SK-N-SH (cell line): Measurements from ENCODE around the gene CTCFL. TPM values are rescaled to one million over a fixed set of nuclear protein-coding genes. Genes with fewer than 3 reads are reported as not detected.

ENCODE experiments used
- CTCF ChIA-PET: fragments of 300-600, 350-600 bp; formaldehyde crosslinking; extraction: SDS; loops from one replicate; lab custom pipeline; 2021; lab: Yijun Ruan, JAX
- POLR2A ChIA-PET: fragments of 350-600 bp; sonication (Branson Sonifier 250); formaldehyde crosslinking; extraction: SDS; loops from one replicate; lab custom pipeline; 2020; ENCODE audit warnings: antibody characterized with exemption, inconsistent platforms; lab: Yijun Ruan, JAX
- DNase-seq: peaks from one replicate; pipeline ENCODE4 v3.0.0; 2012
- H2AFZ ChIP-seq: fragments of 200-600 bp; sonication (generic); 2 replicates; pipeline ENCODE4 v1.8.1; 2016; ENCODE audit warnings: antibody characterized with exemption, mild to moderate bottlenecking, low read depth
- H3F3A ChIP-seq: fragments of 200-600 bp; sonication (generic); replicated peaks from 2 replicates; pipeline ENCODE3; 2016; ENCODE audit warnings: antibody characterized with exemption, mild to moderate bottlenecking; ENCODE audit not compliant: insufficient read depth
- H3K27ac ChIP-seq, 2 experiments: fragments of 200-500 bp in 1 of 2; fragments of 200-600 bp in 1 of 2; sonication (Bioruptor generic) in 1 of 2; sonication (generic), shearing (Covaris generic) in 1 of 2; 2 replicates each; pipeline versions ENCODE4 v1.5.1 to v1.6.1; 2014 to 2016; ENCODE audit warnings: low read depth in 2 of 2, inconsistent platforms in 1 of 2, low read length in 1 of 2, mild to moderate bottlenecking in 1 of 2, mixed read lengths in 1 of 2
- H3K27me3 ChIP-seq: fragments of 200-600 bp; sonication (generic), shearing (Covaris generic); 2 replicates; pipeline ENCODE4 v1.6.1; 2016; ENCODE audit warnings: mixed run types; ENCODE audit not compliant: insufficient read depth
- H3K36me3 ChIP-seq, 2 experiments: fragments of 200-500 bp in 1 of 2; fragments of 200-600 bp in 1 of 2; sonication (Bioruptor generic) in 1 of 2; sonication (generic) in 1 of 2; replicated peaks in 1 of 2; 2 replicates each; pipeline versions ENCODE3 to v1.5.1; 2014 to 2016; ENCODE audit warnings: low read length in 1 of 2, mild to moderate bottlenecking in 1 of 2; ENCODE audit not compliant: insufficient read depth in 2 of 2, control insufficient read depth in 1 of 2
- H3K4me1 ChIP-seq, 2 experiments: fragments of 200-500 bp in 1 of 2; fragments of 200-600 bp in 1 of 2; sonication (Bioruptor generic) in 1 of 2; sonication (generic), shearing (Covaris generic) in 1 of 2; 2 replicates each; pipeline versions ENCODE4 v1.5.1 to v1.6.1; 2014 to 2016; ENCODE audit warnings: low read depth in 1 of 2, low read length in 1 of 2, mixed run types in 1 of 2; ENCODE audit not compliant: insufficient read depth in 2 of 2, control insufficient read depth in 1 of 2
- H3K4me2 ChIP-seq: fragments of 200-600 bp; sonication (generic), shearing (Covaris generic); 2 replicates; pipeline ENCODE4 v1.6.1; 2017; ENCODE audit warnings: mixed run types
- H3K4me3 ChIP-seq, 2 experiments: fragments of 200-500 bp in 1 of 2; fragments of 200-600 bp in 1 of 2; sonication (Bioruptor generic) in 1 of 2; sonication (generic), shearing (Covaris generic) in 1 of 2; 2 replicates each; pipeline versions ENCODE4 v1.5.1 to v1.8.1; 2014 to 2016; ENCODE audit warnings: low read depth in 2 of 2, inconsistent platforms in 1 of 2, low read length in 1 of 2, mild to moderate bottlenecking in 1 of 2, mixed read lengths in 1 of 2, moderate library complexity in 1 of 2
- H3K79me2 ChIP-seq: fragments of 200-600 bp; sonication (generic); 2 replicates; pipeline ENCODE4 v1.8.1; 2017; ENCODE audit warnings: mild to moderate bottlenecking; ENCODE audit not compliant: insufficient read depth
- H3K9ac ChIP-seq: fragments of 200-600 bp; sonication (generic); 2 replicates; pipeline ENCODE4 v1.6.1; 2017; ENCODE audit warnings: mixed run types
- H3K9me2 ChIP-seq: fragments of 200-600 bp; sonication (generic); 2 replicates; pipeline ENCODE4 v1.6.1; 2017; ENCODE audit warnings: mixed run types
- H3K9me3 ChIP-seq: fragments of 200-600 bp; sonication (generic); 2 replicates; pipeline ENCODE4 v1.6.1; 2017; ENCODE audit warnings: mixed run types, mild to moderate bottlenecking, moderate library complexity
- H4K20me1 ChIP-seq: fragments of 200-600 bp; sonication (generic); 2 replicates; pipeline ENCODE4 v1.6.1; 2017; ENCODE audit warnings: mild to moderate bottlenecking, mixed run types; ENCODE audit not compliant: insufficient read depth
- FOSL2 ChIP-seq: IDR thresholded peaks from 2 replicates; pipeline ENCODE4 v1.4.0; 2012; ENCODE audit warnings: low read depth, mild to moderate bottlenecking, moderate library complexity, borderline replicate concordance
- JUND ChIP-seq: IDR thresholded peaks from 2 replicates; pipeline ENCODE4 v1.4.0; 2012
- MEF2A ChIP-seq: IDR thresholded peaks from 2 replicates; pipeline ENCODE4 v1.4.0; 2012; ENCODE audit warnings: low read depth, borderline replicate concordance
- MXI1 ChIP-seq: IDR thresholded peaks from 2 replicates; pipeline ENCODE4 v1.6.1; 2012; ENCODE audit warnings: mild to moderate bottlenecking, low read depth, low read length, improper control_type of control experiment
- NFIC ChIP-seq: IDR thresholded peaks from 2 replicates; pipeline ENCODE4 v1.4.0; 2012; ENCODE audit warnings: borderline replicate concordance
- WGBS: methylation state at CpG from one replicate; pipeline ENCODE4 v1.1.6; 2017; ENCODE audit warnings: low lambda C conversion rate; 5-methylcytosine and 5-hydroxymethylcytosine counted together
- polyA plus RNA-seq, 3 experiments: library from polyadenylated mRNA; depleted of rRNA; stranded (reverse); fragments of >200 nt; gene quantifications; 2 replicates each; pipeline ENCODE4 v1.2.3, GENCODE V29; 2012
- TF ChIP-seq, protein P1 (sequence below): IDR thresholded peaks from 2 replicates; pipeline ENCODE4 v1.6.1; 2012; ENCODE audit warnings: mild to moderate bottlenecking, low read depth, low read length, moderate library complexity
- TF ChIP-seq, protein P2 (sequence below): IDR thresholded peaks from 2 replicates; pipeline ENCODE4; 2012
- TF ChIP-seq, protein P3 (sequence below): fragments of 200-600 bp; sonication (generic); IDR thresholded peaks from 2 replicates; pipeline ENCODE4 v1.6.1; 2017; ENCODE audit warnings: antibody characterized with exemption, mild to moderate bottlenecking, moderate library complexity

CTCFL gene
- polyA plus RNA-seq, 1 of the 3 experiments (the other 2 are of a cell fraction), result not detected

DNA sequence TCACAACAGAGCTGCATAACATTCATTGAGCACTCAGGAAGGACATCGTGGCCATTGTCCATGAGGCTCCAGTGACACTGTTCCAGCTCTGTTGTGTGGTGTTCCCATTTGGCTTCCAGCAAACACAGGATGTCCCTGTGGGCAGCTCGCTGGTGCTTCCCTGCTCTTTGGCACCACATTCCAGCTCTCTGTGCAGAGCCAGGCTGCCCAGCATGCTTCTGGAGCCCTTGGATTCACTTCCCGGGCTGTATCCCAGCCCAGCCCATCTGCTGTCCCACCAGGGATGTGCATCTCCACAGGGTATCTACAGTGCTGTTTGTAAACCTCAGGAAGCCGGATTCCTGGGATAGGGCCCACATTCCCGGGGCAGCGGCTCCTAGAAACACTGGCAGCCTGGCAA, 57.2 kb downstream of the CTCFL start:
- Histone ChIP-seq H4K20me1 (no peaks in the 10 kb centered on the region), H2AFZ (no peak overlapping the region), H3K36me3 (no peaks in the 10 kb centered on the region), H3K9me2 (no peaks in the 10 kb centered on the region), H3K4me1 (peaks cover 0 to 17% of the 10 kb centered on the region in 2 experiments; a peak in 1 of 4 replicates), H3K4me2 (no peak overlapping the region), H3K79me2 (no peaks in the 10 kb centered on the region), H3K27ac (no peak overlapping the region), H3K9me3 (no peaks in the 10 kb centered on the region), H3K9ac (no peak overlapping the region), H3F3A (no peaks in the 10 kb centered on the region), H3K27me3 (no peaks in the 10 kb centered on the region), H3K4me3 (no peak overlapping the region)
- POLR2A ChIA-PET, result interaction anchor here (0.6 kb wide), 1 partner anchor 93 kb away, joined by 3 read pairs; no protein-coding TSS in a partner anchor
- CTCF ChIA-PET, result interaction anchor here (1.0 kb wide), 1 partner anchor 31 kb away, joined by 4 read pairs; no protein-coding TSS in a partner anchor
- WGBS, result 37% methylated on average over 6 of the region's 6 CpGs
- TF ChIP-seq, protein P1, sequence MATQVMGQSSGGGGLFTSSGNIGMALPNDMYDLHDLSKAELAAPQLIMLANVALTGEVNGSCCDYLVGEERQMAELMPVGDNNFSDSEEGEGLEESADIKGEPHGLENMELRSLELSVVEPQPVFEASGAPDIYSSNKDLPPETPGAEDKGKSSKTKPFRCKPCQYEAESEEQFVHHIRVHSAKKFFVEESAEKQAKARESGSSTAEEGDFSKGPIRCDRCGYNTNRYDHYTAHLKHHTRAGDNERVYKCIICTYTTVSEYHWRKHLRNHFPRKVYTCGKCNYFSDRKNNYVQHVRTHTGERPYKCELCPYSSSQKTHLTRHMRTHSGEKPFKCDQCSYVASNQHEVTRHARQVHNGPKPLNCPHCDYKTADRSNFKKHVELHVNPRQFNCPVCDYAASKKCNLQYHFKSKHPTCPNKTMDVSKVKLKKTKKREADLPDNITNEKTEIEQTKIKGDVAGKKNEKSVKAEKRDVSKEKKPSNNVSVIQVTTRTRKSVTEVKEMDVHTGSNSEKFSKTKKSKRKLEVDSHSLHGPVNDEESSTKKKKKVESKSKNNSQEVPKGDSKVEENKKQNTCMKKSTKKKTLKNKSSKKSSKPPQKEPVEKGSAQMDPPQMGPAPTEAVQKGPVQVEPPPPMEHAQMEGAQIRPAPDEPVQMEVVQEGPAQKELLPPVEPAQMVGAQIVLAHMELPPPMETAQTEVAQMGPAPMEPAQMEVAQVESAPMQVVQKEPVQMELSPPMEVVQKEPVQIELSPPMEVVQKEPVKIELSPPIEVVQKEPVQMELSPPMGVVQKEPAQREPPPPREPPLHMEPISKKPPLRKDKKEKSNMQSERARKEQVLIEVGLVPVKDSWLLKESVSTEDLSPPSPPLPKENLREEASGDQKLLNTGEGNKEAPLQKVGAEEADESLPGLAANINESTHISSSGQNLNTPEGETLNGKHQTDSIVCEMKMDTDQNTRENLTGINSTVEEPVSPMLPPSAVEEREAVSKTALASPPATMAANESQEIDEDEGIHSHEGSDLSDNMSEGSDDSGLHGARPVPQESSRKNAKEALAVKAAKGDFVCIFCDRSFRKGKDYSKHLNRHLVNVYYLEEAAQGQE, result no peak
- TF ChIP-seq, protein P2, sequence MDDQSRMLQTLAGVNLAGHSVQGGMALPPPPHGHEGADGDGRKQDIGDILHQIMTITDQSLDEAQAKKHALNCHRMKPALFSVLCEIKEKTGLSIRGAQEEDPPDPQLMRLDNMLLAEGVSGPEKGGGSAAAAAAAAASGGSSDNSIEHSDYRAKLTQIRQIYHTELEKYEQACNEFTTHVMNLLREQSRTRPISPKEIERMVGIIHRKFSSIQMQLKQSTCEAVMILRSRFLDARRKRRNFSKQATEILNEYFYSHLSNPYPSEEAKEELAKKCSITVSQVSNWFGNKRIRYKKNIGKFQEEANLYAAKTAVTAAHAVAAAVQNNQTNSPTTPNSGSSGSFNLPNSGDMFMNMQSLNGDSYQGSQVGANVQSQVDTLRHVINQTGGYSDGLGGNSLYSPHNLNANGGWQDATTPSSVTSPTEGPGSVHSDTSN, result no peak
- TF ChIP-seq, protein P3, sequence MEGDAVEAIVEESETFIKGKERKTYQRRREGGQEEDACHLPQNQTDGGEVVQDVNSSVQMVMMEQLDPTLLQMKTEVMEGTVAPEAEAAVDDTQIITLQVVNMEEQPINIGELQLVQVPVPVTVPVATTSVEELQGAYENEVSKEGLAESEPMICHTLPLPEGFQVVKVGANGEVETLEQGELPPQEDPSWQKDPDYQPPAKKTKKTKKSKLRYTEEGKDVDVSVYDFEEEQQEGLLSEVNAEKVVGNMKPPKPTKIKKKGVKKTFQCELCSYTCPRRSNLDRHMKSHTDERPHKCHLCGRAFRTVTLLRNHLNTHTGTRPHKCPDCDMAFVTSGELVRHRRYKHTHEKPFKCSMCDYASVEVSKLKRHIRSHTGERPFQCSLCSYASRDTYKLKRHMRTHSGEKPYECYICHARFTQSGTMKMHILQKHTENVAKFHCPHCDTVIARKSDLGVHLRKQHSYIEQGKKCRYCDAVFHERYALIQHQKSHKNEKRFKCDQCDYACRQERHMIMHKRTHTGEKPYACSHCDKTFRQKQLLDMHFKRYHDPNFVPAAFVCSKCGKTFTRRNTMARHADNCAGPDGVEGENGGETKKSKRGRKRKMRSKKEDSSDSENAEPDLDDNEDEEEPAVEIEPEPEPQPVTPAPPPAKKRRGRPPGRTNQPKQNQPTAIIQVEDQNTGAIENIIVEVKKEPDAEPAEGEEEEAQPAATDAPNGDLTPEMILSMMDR, result no peak
- TF ChIP-seq MXI1 (no peak), NFIC (no peak), FOSL2 (no peak), MEF2A (no peak)
- no peak for DNase-seq

DNA sequence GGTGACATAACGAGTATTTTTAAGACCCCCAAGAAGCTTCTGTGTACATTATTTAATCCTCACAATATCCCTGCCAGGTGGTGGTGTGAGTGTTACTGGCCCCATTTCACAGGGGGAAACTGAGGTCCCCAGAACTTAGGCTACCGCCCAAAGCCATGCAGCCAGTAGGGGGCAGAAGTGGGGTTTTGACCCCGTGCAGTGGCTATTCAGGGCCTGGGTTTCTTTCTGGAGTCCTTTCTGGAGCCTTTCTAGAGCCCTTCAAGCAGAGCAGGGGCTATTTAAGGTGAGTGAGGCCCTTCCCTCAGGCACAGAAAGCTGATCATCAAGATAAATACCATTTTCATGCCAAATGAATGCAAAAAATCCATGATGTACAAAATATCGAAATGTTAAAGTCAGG, 59.0 kb downstream of the CTCFL start:
- no peak for TF ChIP-seq JUND
- TF ChIP-seq, protein P3, result peak; percentile 28; the same call in 1 of the 2 replicates
- no peak overlapping the region for H3K9ac ChIP-seq
- H3K27ac ChIP-seq, result no peak overlapping the region
- H3F3A ChIP-seq, result no peaks in the 10 kb centered on the region
- no peak overlapping the region for H3K4me2 ChIP-seq
- H3K4me1 ChIP-seq, result peaks cover 0 to 16% of the 10 kb centered on the region in 2 experiments; a peak in 1 of 4 replicates
- H3K79me2 ChIP-seq, result no peaks in the 10 kb centered on the region
- no peak overlapping the region for H2AFZ ChIP-seq
- ChIA-PET POLR2A (no interaction called here), CTCF (interaction anchor here (1.1 to 1.3 kb wide), 3 partner anchors 11 to 120 kb away, joined by 3 read pairs; no protein-coding TSS in a partner anchor)
- no peaks in the 10 kb centered on the region for H3K9me2 ChIP-seq
- DNase-seq, result no peak
- no peaks in the 10 kb centered on the region for H3K9me3 ChIP-seq
- no peaks in the 10 kb centered on the region for H3K36me3 ChIP-seq
- no peak overlapping the region for H3K4me3 ChIP-seq
- no peaks in the 10 kb centered on the region for H3K27me3 ChIP-seq
- 58% methylated on average over 4 of the region's 4 CpGs for WGBS
- H4K20me1 ChIP-seq, result no peaks in the 10 kb centered on the region
